HepG2 (cell line): ENCODE data around the gene HACL1. TPM values are rescaled to one million over a fixed set of nuclear protein-coding genes. Genes with fewer than 3 reads are reported as not detected.

Experiments
- AHDC1 ChIP-seq: sonication (generic); formaldehyde crosslinking; IDR thresholded peaks from 2 replicates; pipeline ENCODE4 v1.5.1; 2020; ENCODE audit warnings: mild to moderate bottlenecking, missing genetic modification reagents, borderline replicate concordance
- E2F1 ChIP-seq: sonication (generic); formaldehyde crosslinking; IDR thresholded peaks from 2 replicates; pipeline ENCODE4 v1.5.0; 2020; ENCODE audit warnings: missing genetic modification reagents
- IRF9 ChIP-seq: sonication (generic); formaldehyde crosslinking; IDR thresholded peaks from 2 replicates; pipeline ENCODE4 v1.8.0; 2022; ENCODE audit warnings: missing genetic modification reagents, mild to moderate bottlenecking, borderline replicate concordance
- KAT7 ChIP-seq: IDR thresholded peaks from 2 replicates; pipeline ENCODE4 v1.6.1; 2018; ENCODE audit warnings: borderline replicate concordance, missing compliant biosample characterization
- KDM6A ChIP-seq: IDR thresholded peaks from 2 replicates; pipeline ENCODE4 v1.6.1; 2016; ENCODE audit warnings: low read depth
- MAFF ChIP-seq: IDR thresholded peaks from 2 replicates; pipeline ENCODE4 v1.6.1; 2011; ENCODE audit warnings: low read depth, low read length, improper control_type of control experiment
- MEIS1 ChIP-seq: sonication (generic); formaldehyde crosslinking; IDR thresholded peaks from 2 replicates; pipeline ENCODE4 v1.9.0; 2021; ENCODE audit warnings: mild to moderate bottlenecking, missing genetic modification reagents, moderate library complexity, borderline replicate concordance
- ONECUT2 ChIP-seq: sonication (generic); formaldehyde crosslinking; IDR thresholded peaks from 2 replicates; pipeline ENCODE4 v1.4.0; 2020; ENCODE audit warnings: missing genetic modification reagents
- RERE ChIP-seq: IDR thresholded peaks from 2 replicates; pipeline ENCODE4 v1.6.1; 2016; ENCODE audit warnings: low read depth, missing genetic modification reagents, missing compliant biosample characterization
- TFDP1 ChIP-seq: IDR thresholded peaks from 2 replicates; pipeline ENCODE4 v1.6.1; 2016; ENCODE audit warnings: missing compliant biosample characterization, missing genetic modification reagents, borderline replicate concordance
- ZNF10 ChIP-seq: sonication (generic); formaldehyde crosslinking; IDR thresholded peaks from 2 replicates; pipeline ENCODE4 v1.4.0; 2020; ENCODE audit warnings: mild to moderate bottlenecking, low read depth, missing genetic modification reagents, borderline replicate concordance
- ZNF549 ChIP-seq: sonication (generic); formaldehyde crosslinking; IDR thresholded peaks from 2 replicates; pipeline ENCODE4 v1.5.0; 2020; ENCODE audit warnings: missing genetic modification reagents
- ZNF709 ChIP-seq: sonication (generic); formaldehyde crosslinking; IDR thresholded peaks from 2 replicates; pipeline ENCODE4 v1.5.0; 2020; ENCODE audit warnings: mild to moderate bottlenecking, missing genetic modification reagents
- polyA plus RNA-seq, 8 experiments: library from polyadenylated mRNA; depleted of rRNA in 3 of 8; stranded (reverse) in 7 of 8; unstranded in 1 of 8; fragments of >200 nt; fragmentation: Illumina TruSeq in 4 of 8; extraction: Trizol in 4 of 8; gene quantifications; 2 replicates each; pipeline versions ENCODE4 v1.2.1 to v1.2.3, GENCODE V29; 2011 to 2016; ENCODE audit warnings: low read depth in 4 of 8, missing spikeins in 1 of 8, mixed read lengths in 1 of 8; ENCODE audit not compliant: insufficient read depth in 1 of 8
- total RNA-seq, 5 experiments: library from RNA; depleted of rRNA; stranded (reverse); fragments of >200 nt; fragmentation: Illumina TruSeq; extraction: Trizol; gene quantifications; 2 replicates each; pipeline ENCODE4 v1.2.3, GENCODE V29; 2016; ENCODE audit warnings: low read depth in 1 of 5

Gene HACL1
- total and polyA plus RNA-seq, 2 of the 13 experiments (the other 11 are each of a cell fraction or from before 2014, with no cell fraction given), result 22.1 to 25.7 TPM

- peak; percentile 80; the same call in 1 of the 2 replicates for TF ChIP-seq TFDP1 (CRISPR knock-in tag)
- TF ChIP-seq MAFF, result no peak
- TF ChIP-seq IRF9 (CRISPR knock-in tag), result peak; percentile 23; the same call in 1 of the 2 replicates
- TF ChIP-seq KAT7 (CRISPR knock-in tag), result peak; percentile 47; the same call in 1 of the 2 replicates
- no peak for TF ChIP-seq ZNF10 (CRISPR knock-in tag)
- TF ChIP-seq ZNF549 (CRISPR knock-in tag), result no peak
- no peak for TF ChIP-seq AHDC1 (CRISPR knock-in tag)
- TF ChIP-seq KDM6A (CRISPR knock-in tag), result no peak
- no peak for TF ChIP-seq MEIS1 (CRISPR knock-in tag)
- TF ChIP-seq RERE, result no peak
- no peak for TF ChIP-seq ONECUT2 (CRISPR knock-in tag)
- TF ChIP-seq ZNF709, result peak; percentile 81
- no peak; the same call in 1 of the 2 replicates for TF ChIP-seq E2F1 (CRISPR knock-in tag)
These were observed at the start of gene HACL1, which contains the start of gene BTD (continued) for GRCh38 chr3:15601399-15602145.
